ENCODE measurements around the gene RBX1. TPM values are rescaled to one million over a fixed set of nuclear protein-coding genes. Genes with fewer than 3 reads are reported as not detected.
A peak's percentile ranks its signal among the peaks of the same experiment; 100 is the strongest.

RBX1 gene
- total RNA-seq, 2 experiments from 2014 or later = 79.4 to 91.1 TPM

DNA sequence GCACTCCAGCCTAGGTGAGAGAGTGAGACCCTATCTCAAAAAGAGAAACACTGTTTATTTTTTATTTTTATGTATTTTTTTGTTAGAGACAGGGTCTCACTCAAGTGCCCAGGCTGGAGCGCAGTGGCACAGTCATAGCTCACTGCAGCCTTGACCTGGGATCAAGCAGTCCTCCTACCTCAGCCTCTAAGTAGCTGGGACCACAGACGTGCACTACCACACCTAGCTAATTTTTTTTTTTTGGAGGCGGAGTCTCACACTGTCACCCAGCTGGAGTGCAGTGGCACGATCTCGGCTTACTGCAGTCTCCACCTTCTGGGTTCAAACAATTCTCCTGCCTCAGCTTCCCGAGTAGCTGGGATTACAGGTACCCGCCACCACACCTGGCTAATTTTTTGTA, 6.4 kb downstream of the RBX1 start:
- Mint-ChIP-seq H3K4me1 (peaks cover 16% of the 10 kb centered on the region), H3K27ac (no peak overlapping the region), H3K9me3 (no peaks in the 10 kb centered on the region), H3K4me3 (no peak overlapping the region), H3K36me3 (peaks cover 39% of the 10 kb centered on the region), H3K27me3 (no peaks in the 10 kb centered on the region)
- no peak for DNase-seq

GRCh38 chr22:40958299-40958698, 7.1 kb downstream of the RBX1 start:
- peaks cover 38% of the 10 kb centered on the region for H3K36me3 Mint-ChIP-seq
- H3K27me3 Mint-ChIP-seq = no peaks in the 10 kb centered on the region
- no peak overlapping the region for H3K27ac Mint-ChIP-seq
- H3K4me1 Mint-ChIP-seq = peaks cover 15% of the 10 kb centered on the region
- DNase-seq = no peak
- H3K9me3 Mint-ChIP-seq = no peaks in the 10 kb centered on the region
- no peak overlapping the region for H3K4me3 Mint-ChIP-seq

DNA sequence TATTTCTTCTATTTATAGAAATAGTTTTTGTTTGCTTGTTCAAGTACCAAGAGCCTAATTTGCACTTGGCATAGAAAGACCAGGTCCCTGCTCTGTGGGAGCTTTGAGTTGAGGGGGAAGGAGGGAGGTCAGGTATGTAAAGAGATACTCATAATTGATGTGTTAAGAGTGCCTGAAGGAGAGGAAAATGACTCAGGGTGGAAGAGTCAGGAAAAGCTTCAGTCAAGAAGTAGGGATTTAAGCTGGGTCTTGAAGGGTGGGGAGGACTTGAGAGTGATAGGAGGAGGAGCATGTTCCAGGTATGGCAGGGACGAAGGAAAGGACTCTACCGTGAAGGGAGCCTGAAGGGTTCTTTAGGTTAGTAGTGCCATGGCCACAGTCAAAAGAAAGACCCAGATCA, 9.0 kb downstream of the RBX1 start:
- Mint-ChIP-seq H3K4me1 (peaks cover 8% of the 10 kb centered on the region), H3K27me3 (no peaks in the 10 kb centered on the region), H3K36me3 (peaks cover 25% of the 10 kb centered on the region), H3K9me3 (no peaks in the 10 kb centered on the region), H3K27ac (no peak overlapping the region), H3K4me3 (no peak overlapping the region)
- DNase-seq = no peak

DNA sequence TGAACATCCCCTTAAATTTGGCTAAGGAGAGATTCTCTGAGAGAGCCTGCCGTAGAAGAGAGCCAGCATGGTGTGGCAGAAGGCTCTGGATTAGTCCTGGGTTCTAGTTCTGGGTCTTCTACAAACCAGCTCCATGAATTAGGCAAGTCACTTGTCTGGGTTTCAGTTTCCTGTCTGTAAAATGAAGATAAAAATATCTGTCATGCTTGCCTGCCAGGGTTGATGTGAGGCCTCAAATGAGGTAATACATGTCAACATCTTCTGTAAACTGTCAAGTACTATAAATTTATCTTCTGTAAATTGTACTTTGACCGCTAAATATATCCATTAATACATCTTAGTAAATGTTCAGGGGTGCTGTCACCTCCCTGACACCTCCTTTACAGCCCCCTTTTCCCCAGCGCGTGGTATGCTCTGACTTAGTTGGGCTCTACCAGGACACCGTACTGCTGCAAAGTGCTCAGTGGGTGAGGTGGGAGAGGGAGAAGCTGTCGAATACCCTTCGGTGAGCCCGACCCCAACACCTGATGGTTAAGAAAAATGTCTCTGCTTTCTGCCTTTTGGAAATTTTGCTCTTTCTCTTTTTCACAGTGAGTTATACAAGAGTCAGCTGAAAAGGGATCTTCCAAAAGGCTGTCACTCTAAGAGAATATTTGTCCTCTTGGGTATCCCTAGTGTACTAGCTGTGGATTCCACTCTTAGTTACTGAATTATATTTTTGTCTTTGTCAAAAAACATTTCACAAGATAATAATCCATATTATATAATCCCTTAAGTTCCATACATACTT, 15.0 kb downstream of the RBX1 start:
- H3K4me3 Mint-ChIP-seq = no peak overlapping the region
- peak overlapping the region; percentile 54 for H3K27ac Mint-ChIP-seq
- H3K4me1 Mint-ChIP-seq = peaks cover 18% of the 10 kb centered on the region
- no peaks in the 10 kb centered on the region for H3K27me3 Mint-ChIP-seq
- H3K36me3 Mint-ChIP-seq = peaks cover 19% of the 10 kb centered on the region
- no peak for DNase-seq
- no peaks in the 10 kb centered on the region for H3K9me3 Mint-ChIP-seq

- H3K4me3 Mint-ChIP-seq = no peak overlapping the region
- no peak for DNase-seq
- H3K27me3 Mint-ChIP-seq = no peaks in the 10 kb centered on the region
- no peak overlapping the region for H3K27ac Mint-ChIP-seq
- no peaks in the 10 kb centered on the region for H3K9me3 Mint-ChIP-seq
- H3K36me3 Mint-ChIP-seq = peaks cover 19% of the 10 kb centered on the region
- peaks cover 18% of the 10 kb centered on the region for H3K4me1 Mint-ChIP-seq
Observed at GRCh38 chr22:40966726-40967085, 15.5 kb downstream of the RBX1 start.

DNA sequence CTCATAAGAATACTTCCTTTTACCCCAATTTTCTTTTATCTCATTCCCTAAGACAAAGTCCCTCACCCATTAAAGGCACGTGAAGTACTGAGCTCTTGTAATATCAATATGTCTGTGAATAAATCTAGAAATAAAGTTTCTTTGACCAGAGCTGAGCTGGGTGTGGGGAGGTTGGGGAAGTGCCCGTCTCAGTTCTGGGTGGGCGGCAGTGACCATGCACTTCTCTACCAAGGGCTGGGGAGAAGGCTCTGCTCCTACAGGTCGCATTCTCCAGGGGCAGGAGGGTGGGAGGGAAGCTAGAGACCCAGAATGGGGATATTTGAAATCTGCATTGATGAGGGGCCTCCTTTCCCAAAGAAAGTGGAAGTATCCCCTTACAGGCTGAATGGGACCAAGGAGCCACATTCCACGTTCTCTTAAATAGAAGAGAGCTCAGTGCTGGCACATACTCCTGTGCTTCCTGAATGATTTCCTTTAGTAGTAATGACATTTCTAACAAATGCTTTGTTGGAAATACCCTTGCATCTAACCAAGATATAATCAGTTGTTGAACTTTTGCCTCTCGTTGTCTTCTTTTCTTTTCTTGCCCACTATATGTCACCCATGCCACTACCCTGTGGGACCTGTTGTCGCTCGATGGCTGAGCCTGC, 16.1 kb downstream of the RBX1 start:
- Mint-ChIP-seq H3K4me1 (peaks cover 18% of the 10 kb centered on the region), H3K27ac (no peak overlapping the region), H3K36me3 (peaks cover 17% of the 10 kb centered on the region)

GRCh38 chr22:40972587-40972986, 21.4 kb downstream of the RBX1 start:
- peaks cover 5% of the 10 kb centered on the region for H3K36me3 Mint-ChIP-seq
- no peak for DNase-seq
- H3K4me1 Mint-ChIP-seq = peaks cover 3% of the 10 kb centered on the region
- H3K9me3 Mint-ChIP-seq = no peaks in the 10 kb centered on the region
- H3K4me3 Mint-ChIP-seq = no peak overlapping the region
- H3K27ac Mint-ChIP-seq = peak overlapping the region; percentile 2
- H3K27me3 Mint-ChIP-seq = no peaks in the 10 kb centered on the region

More for the DNA sequence above, 16.1 kb downstream of the RBX1 start:
- H3K27me3 Mint-ChIP-seq = no peaks in the 10 kb centered on the region
- DNase-seq = no peak
- H3K4me3 Mint-ChIP-seq = no peak overlapping the region
- no peaks in the 10 kb centered on the region for H3K9me3 Mint-ChIP-seq

GRCh38 chr22:40973144-40973543, 22.0 kb downstream of the RBX1 start:
- peaks cover 3% of the 10 kb centered on the region for H3K4me1 Mint-ChIP-seq
- H3K4me3 Mint-ChIP-seq = no peak overlapping the region
- no peak for DNase-seq
- no peak overlapping the region for H3K27ac Mint-ChIP-seq
- H3K36me3 Mint-ChIP-seq = peaks cover 5% of the 10 kb centered on the region
- H3K9me3 Mint-ChIP-seq = no peaks in the 10 kb centered on the region
- no peaks in the 10 kb centered on the region for H3K27me3 Mint-ChIP-seq

DNA sequence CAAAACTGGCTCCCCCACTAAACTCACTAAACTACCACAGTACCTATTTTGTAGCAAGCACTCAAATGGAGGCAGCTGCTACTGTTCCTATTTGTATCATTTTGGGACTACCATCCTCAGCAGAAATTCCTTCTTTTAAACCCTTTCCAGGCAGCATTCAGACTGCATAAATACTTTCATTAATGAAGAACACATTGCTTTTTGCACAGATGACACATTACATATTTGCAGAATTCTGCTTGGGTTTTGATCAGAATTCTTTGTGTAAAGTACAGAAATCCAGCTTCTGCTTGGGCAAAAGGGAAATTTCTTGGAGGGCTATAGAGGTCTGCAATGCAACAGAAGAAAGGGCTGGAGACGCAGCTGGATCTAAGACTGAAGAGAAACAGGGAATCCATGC, 24.2 kb downstream of the RBX1 start:
- Mint-ChIP-seq H3K27me3 (no peaks in the 10 kb centered on the region), H3K4me3 (no peak overlapping the region), H3K4me1 (peaks cover 2% of the 10 kb centered on the region), H3K9me3 (no peaks in the 10 kb centered on the region), H3K36me3 (peaks cover 4% of the 10 kb centered on the region), H3K27ac (no peak overlapping the region)
- DNase-seq = no peak

DNA sequence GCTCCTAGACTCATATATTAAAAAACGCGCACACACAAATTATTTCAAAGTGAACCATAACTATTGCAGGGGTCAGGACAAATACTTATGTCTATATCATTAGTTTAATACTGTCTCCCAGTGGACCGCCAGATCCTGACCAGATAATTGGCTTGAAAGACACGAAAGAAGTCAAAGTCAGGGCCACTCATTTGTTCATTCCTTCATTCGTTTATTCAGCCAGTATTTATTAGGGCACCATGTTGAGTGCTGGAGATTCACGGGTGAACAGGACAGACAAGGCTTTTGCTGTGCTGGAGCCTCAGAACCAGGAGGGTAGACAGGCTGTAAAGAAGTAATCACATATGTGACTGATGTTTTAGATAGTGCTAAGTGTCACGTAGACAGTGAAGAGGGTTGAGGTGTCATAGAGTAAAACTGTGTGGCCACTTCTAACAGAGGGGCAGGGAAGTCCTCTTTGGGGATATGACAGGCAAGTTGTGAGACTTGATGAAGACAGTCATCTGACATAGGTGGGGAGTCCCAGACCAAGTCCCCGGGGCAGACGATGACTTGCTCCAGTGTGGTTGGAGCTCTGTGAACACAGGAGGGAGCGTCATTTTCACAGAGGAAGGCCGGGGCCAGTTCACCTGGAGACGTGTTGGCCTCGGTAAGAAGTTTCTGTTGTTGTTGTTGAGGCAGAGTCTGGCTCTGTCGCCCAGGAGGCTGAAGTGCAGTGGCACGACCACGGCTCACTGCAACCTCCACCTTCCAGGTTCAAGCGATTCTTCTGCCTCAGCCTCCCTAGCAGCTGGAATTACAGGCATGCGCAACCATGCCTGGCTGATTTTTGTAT, 25.9 kb downstream of the RBX1 start:
- no peak for DNase-seq
- no peak overlapping the region for H3K27ac Mint-ChIP-seq
- H3K4me3 Mint-ChIP-seq = no peak overlapping the region
- no peaks in the 10 kb centered on the region for H3K4me1 Mint-ChIP-seq
- H3K27me3 Mint-ChIP-seq = no peaks in the 10 kb centered on the region
- no peaks in the 10 kb centered on the region for H3K9me3 Mint-ChIP-seq
- H3K36me3 Mint-ChIP-seq = peaks cover 3% of the 10 kb centered on the region

- Mint-ChIP-seq H3K4me1 (no peaks in the 10 kb centered on the region), H3K4me3 (no peak overlapping the region), H3K27ac (no peak overlapping the region), H3K36me3 (no peaks in the 10 kb centered on the region), H3K27me3 (no peaks in the 10 kb centered on the region), H3K9me3 (no peaks in the 10 kb centered on the region)
- DNase-seq = no peak
Observed at GRCh38 chr22:40979198-40979597, 28.0 kb downstream of the RBX1 start.

GRCh38 chr22:40979871-40980270, 28.7 kb downstream of the RBX1 start:
- Mint-ChIP-seq H3K4me1 (no peaks in the 10 kb centered on the region), H3K4me3 (no peak overlapping the region), H3K36me3 (no peaks in the 10 kb centered on the region), H3K27ac (no peak overlapping the region), H3K27me3 (no peaks in the 10 kb centered on the region), H3K9me3 (no peaks in the 10 kb centered on the region)
- DNase-seq = no peak

- H3K9me3 Mint-ChIP-seq = no peaks in the 10 kb centered on the region
- H3K27me3 Mint-ChIP-seq = no peaks in the 10 kb centered on the region
- no peak for DNase-seq
- H3K4me3 Mint-ChIP-seq = no peak overlapping the region
- no peaks in the 10 kb centered on the region for H3K4me1 Mint-ChIP-seq
- no peaks in the 10 kb centered on the region for H3K36me3 Mint-ChIP-seq
- no peak overlapping the region for H3K27ac Mint-ChIP-seq
Observed at GRCh38 chr22:40982482-40983385, 31.6 kb downstream of the RBX1 start.

- H3K4me1 Mint-ChIP-seq = no peaks in the 10 kb centered on the region
- no peaks in the 10 kb centered on the region for H3K27me3 Mint-ChIP-seq
- DNase-seq = no peak
- no peak overlapping the region for H3K27ac Mint-ChIP-seq
- H3K36me3 Mint-ChIP-seq = no peaks in the 10 kb centered on the region
- no peaks in the 10 kb centered on the region for H3K9me3 Mint-ChIP-seq
- H3K4me3 Mint-ChIP-seq = no peak overlapping the region
Observed at GRCh38 chr22:40991298-40991697, 40.1 kb downstream of the RBX1 start.
